Measurements from ENCODE around the gene UFM1.
"Not testable (repeated sequence)": the region's sequence is repeated elsewhere in the genome, so short reads cannot be mapped to it uniquely, and the experiment has no call there.

The UFM1 gene

GRCh38 chr13:38349390-38350113 lies at the start of gene UFM1:
Gene UFM1 (plus strand): TSS chr13:38349851. CDS start chr13:38349920, 69 bp downstream.
- H3K36me3 ChIP-seq (ENCODE audit: insufficient read depth, low read length): peaks cover 22% of the 10 kb centered on the region
- TF ChIP-seq EZH2 (IDR thresholded peaks at IDR 0.05): no peak
- TF ChIP-seq POLR2AphosphoS5 (IDR thresholded peaks at IDR 0.05; ENCODE audit: borderline replicate concordance, low read depth, low read length): peak; percentile 75
- peak; percentile 34 for TF ChIP-seq FOXP2 (optimal IDR thresholded peaks at IDR 0.05; ENCODE audit: control extremely low read depth, extremely low read length, insufficient read depth)
- DNase-seq (ENCODE audit: low read depth, low spot score): peak; percentile 90
- H3K27ac ChIP-seq: peak within 1 kb of the TSS; percentile 89
- H3K9me3 ChIP-seq (ENCODE audit: low read depth, low read length): no peaks in the 10 kb centered on the region
- peak within 1 kb of the TSS; percentile 92 for H3K9ac ChIP-seq (ENCODE audit: insufficient read length)
- H3K4me3 ChIP-seq: peak within 1 kb of the TSS; percentile 94

DNA sequence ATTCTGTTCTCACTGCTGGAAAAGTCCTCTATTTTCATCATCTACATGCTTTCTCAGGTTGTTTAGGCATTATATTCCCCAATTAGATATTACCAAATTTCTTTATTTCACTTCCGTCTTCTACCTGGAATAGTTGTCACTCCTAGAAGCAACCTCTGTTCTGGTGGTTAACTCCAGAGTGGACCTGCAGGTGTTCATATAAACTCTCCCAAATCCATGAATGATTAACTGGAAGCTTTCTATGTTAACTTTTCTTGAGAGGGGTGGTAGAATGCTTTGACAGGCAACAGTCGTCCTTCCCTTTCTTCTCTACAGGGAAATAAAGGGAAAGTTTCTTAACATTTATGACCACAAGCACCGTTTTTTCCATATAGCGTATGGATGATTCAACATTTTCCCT lies 48.4 kb upstream of the UFM1 start:
- Histone ChIP-seq H3K9ac (ENCODE audit: insufficient read length) (no peak overlapping the region), H3K36me3 (ENCODE audit: insufficient read depth, low read length) (no peaks in the 10 kb centered on the region), H3K9me3 (ENCODE audit: low read depth, low read length) (no peaks in the 10 kb centered on the region), H3K4me3 (no peak overlapping the region), H3K27ac (no peak overlapping the region)
- TF ChIP-seq POLR2AphosphoS5 (IDR thresholded peaks at IDR 0.05; ENCODE audit: borderline replicate concordance, low read depth, low read length) (no peak), EZH2 (IDR thresholded peaks at IDR 0.05) (no peak), FOXP2 (optimal IDR thresholded peaks at IDR 0.05; ENCODE audit: control extremely low read depth, extremely low read length, insufficient read depth) (no peak)
- no peak for DNase-seq (ENCODE audit: low read depth, low spot score)

DNA sequence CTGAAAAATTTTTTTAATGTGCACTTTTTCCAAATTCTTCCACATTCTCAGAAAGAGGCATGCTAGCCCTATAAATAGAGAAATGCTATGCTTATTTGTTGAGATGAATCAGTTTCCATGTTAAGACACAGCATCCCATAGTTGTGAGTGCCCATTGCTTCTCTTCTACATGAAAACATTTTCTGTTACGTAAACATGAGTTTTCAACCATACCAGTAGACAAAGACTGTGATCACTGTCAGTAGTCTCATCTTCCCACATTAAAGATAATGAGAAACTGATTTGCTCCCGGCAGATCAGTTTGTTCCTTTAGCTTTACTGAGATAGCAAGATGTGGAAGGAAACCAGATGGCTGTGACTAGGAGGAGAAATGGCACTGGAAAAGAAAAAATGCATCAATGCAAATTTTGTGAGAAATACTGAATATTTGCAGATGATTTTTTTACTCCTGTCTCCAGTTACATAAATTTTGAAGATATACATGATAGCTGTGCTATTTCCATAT lies 45.8 kb upstream of the UFM1 start:
- no peak for DNase-seq (ENCODE audit: low read depth, low spot score)
- Histone ChIP-seq H3K4me3 (no peak overlapping the region), H3K9ac (ENCODE audit: insufficient read length) (no peak overlapping the region), H3K9me3 (ENCODE audit: low read depth, low read length) (no peaks in the 10 kb centered on the region), H3K36me3 (ENCODE audit: insufficient read depth, low read length) (no peaks in the 10 kb centered on the region), H3K27ac (no peak overlapping the region)
- TF ChIP-seq POLR2AphosphoS5 (IDR thresholded peaks at IDR 0.05; ENCODE audit: borderline replicate concordance, low read depth, low read length) (no peak), FOXP2 (optimal IDR thresholded peaks at IDR 0.05; ENCODE audit: control extremely low read depth, extremely low read length, insufficient read depth) (no peak), EZH2 (IDR thresholded peaks at IDR 0.05) (no peak)

DNA sequence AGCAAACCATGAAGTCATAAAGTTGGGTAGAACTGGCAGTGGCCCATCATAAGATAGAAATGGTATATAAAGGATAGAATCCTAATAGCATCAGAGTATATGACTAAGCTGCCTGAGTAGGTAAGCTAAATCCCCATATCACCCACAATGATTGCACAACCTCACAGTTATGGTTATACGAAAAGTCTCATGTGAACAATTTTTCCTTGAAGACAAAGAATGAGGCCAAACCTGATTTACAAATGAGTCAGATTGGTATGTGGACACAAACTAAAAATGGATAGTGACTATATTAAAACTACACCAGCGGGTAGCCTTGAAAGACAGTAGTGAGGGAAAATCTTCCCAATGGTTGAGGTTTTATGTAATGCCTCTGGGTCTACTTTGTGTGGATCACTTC lies 40.9 kb upstream of the UFM1 start:
- H3K9me3 ChIP-seq (ENCODE audit: low read depth, low read length): no peaks in the 10 kb centered on the region
- H3K27ac ChIP-seq: no peak overlapping the region
- no peaks in the 10 kb centered on the region for H3K36me3 ChIP-seq (ENCODE audit: insufficient read depth, low read length)
- no peak overlapping the region for H3K9ac ChIP-seq (ENCODE audit: insufficient read length)
- TF ChIP-seq FOXP2 (optimal IDR thresholded peaks at IDR 0.05; ENCODE audit: control extremely low read depth, extremely low read length, insufficient read depth) (no peak), EZH2 (IDR thresholded peaks at IDR 0.05) (no peak), POLR2AphosphoS5 (IDR thresholded peaks at IDR 0.05; ENCODE audit: borderline replicate concordance, low read depth, low read length) (no peak)
- no peak overlapping the region for H3K4me3 ChIP-seq
- DNase-seq (ENCODE audit: low read depth, low spot score): no peak

DNA sequence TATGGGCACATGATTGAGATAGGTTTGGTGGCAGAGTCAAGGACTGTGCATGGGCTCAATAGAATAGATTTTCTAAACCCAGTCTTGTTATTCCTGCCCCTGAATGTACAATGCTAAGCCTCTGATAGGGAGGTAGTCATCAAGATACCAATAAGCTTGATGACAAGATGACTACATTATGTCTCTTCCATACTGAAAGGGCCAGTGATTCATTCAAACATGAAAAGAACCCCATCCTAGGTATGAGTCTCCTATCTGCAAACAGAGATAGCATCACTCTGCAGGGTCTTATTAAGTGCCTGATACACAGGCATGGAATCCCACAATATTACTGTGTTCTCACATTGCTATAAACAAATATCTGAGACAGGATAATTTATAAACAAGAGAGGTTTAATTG lies 40.3 kb upstream of the UFM1 start:
- no peak for TF ChIP-seq FOXP2 (optimal IDR thresholded peaks at IDR 0.05; ENCODE audit: control extremely low read depth, extremely low read length, insufficient read depth)
- no peak overlapping the region for H3K9ac ChIP-seq (ENCODE audit: insufficient read length)

GRCh38 chr13:38311175-38311574 lies 38.5 kb upstream of the UFM1 start:
- H3K27ac ChIP-seq; H3K9ac ChIP-seq (ENCODE audit: insufficient read length); DNase-seq (ENCODE audit: low read depth, low spot score); H3K9me3 ChIP-seq (ENCODE audit: low read depth, low read length); H3K36me3 ChIP-seq (ENCODE audit: insufficient read depth, low read length); H3K4me3 ChIP-seq: not testable (repeated sequence)

More for the DNA sequence above, 40.3 kb upstream of the UFM1 start:
- no peak for DNase-seq (ENCODE audit: low read depth, low spot score)
- Histone ChIP-seq H3K9me3 (ENCODE audit: low read depth, low read length) (no peaks in the 10 kb centered on the region), H3K27ac (no peak overlapping the region), H3K36me3 (ENCODE audit: insufficient read depth, low read length) (no peaks in the 10 kb centered on the region), H3K4me3 (no peak overlapping the region)

DNA sequence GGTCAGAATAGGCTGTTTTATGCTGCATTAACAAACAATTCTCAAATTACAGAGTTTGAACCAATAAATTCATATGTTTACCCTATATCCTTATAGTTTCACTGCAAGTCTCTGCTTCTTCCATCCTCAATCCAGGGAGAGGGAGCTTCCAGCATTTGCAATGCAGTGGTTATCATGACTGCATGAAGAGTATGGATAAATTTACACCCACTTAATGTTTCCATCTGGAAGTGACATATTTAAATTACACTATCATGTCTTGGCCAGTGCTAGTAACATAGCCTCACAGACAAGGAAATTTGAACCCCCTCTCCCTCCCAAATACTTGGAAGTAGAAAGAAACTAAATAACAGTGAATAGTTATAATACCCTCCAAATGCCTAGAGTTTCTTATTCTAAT lies 33.5 kb upstream of the UFM1 start:
- no peak overlapping the region for H3K9ac ChIP-seq (ENCODE audit: insufficient read length)
- TF ChIP-seq POLR2AphosphoS5 (IDR thresholded peaks at IDR 0.05; ENCODE audit: borderline replicate concordance, low read depth, low read length) (no peak), EZH2 (IDR thresholded peaks at IDR 0.05) (no peak), FOXP2 (optimal IDR thresholded peaks at IDR 0.05; ENCODE audit: control extremely low read depth, extremely low read length, insufficient read depth) (no peak)
- no peaks in the 10 kb centered on the region for H3K36me3 ChIP-seq (ENCODE audit: insufficient read depth, low read length)
- no peak overlapping the region for H3K4me3 ChIP-seq
- H3K9me3 ChIP-seq (ENCODE audit: low read depth, low read length): no peaks in the 10 kb centered on the region
- no peak overlapping the region for H3K27ac ChIP-seq
- no peak for DNase-seq (ENCODE audit: low read depth, low spot score)

DNA sequence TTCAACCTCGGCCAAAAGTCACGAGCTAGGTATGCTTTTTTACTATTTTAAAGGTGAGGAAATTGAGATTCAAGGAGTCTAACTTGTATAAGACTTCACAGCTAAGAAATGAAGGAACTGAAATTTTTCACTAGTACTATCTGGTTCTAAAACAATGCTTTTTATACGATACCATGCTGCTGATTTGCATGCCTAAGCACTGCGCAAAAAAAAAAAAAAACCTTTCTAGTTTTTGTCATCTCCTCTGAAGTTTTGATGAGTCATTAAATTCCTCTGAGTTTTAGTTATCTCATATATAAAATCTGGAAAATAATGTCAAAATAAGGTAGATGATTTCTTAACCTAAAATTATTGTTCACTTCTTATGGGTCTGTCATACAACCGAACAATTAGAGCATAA lies 28.0 kb upstream of the UFM1 start:
- no peak for DNase-seq (ENCODE audit: low read depth, low spot score)
- H3K4me3 ChIP-seq: no peak overlapping the region
- TF ChIP-seq POLR2AphosphoS5 (IDR thresholded peaks at IDR 0.05; ENCODE audit: borderline replicate concordance, low read depth, low read length) (no peak), EZH2 (IDR thresholded peaks at IDR 0.05) (no peak), FOXP2 (optimal IDR thresholded peaks at IDR 0.05; ENCODE audit: control extremely low read depth, extremely low read length, insufficient read depth) (no peak)
- no peak overlapping the region for H3K27ac ChIP-seq
- H3K9ac ChIP-seq (ENCODE audit: insufficient read length): no peak overlapping the region
- no peaks in the 10 kb centered on the region for H3K36me3 ChIP-seq (ENCODE audit: insufficient read depth, low read length)
- H3K9me3 ChIP-seq (ENCODE audit: low read depth, low read length): no peaks in the 10 kb centered on the region

GRCh38 chr13:38325426-38325825 lies 24.2 kb upstream of the UFM1 start:
- TF ChIP-seq POLR2AphosphoS5 (IDR thresholded peaks at IDR 0.05; ENCODE audit: borderline replicate concordance, low read depth, low read length) (no peak), FOXP2 (optimal IDR thresholded peaks at IDR 0.05; ENCODE audit: control extremely low read depth, extremely low read length, insufficient read depth) (no peak), EZH2 (IDR thresholded peaks at IDR 0.05) (no peak)
- no peak for DNase-seq (ENCODE audit: low read depth, low spot score)
- H3K9me3 ChIP-seq (ENCODE audit: low read depth, low read length): no peaks in the 10 kb centered on the region
- no peak overlapping the region for H3K9ac ChIP-seq (ENCODE audit: insufficient read length)
- no peaks in the 10 kb centered on the region for H3K36me3 ChIP-seq (ENCODE audit: insufficient read depth, low read length)
- H3K27ac ChIP-seq: no peak overlapping the region
- no peak overlapping the region for H3K4me3 ChIP-seq
